NT2/D1 (cell line): Measurements from ENCODE around the gene DOK6.

Experiments used
- YY1 ChIP-seq: IDR thresholded peaks from 2 replicates; pipeline ENCODE4 v1.6.1; 2011; ENCODE audit not compliant: insufficient read length, insufficient read depth
- ZNF274 ChIP-seq: IDR thresholded peaks from 2 replicates; pipeline ENCODE4 v1.6.1; 2011; ENCODE audit warnings: mild to moderate bottlenecking, low read depth, low read length

DNA sequence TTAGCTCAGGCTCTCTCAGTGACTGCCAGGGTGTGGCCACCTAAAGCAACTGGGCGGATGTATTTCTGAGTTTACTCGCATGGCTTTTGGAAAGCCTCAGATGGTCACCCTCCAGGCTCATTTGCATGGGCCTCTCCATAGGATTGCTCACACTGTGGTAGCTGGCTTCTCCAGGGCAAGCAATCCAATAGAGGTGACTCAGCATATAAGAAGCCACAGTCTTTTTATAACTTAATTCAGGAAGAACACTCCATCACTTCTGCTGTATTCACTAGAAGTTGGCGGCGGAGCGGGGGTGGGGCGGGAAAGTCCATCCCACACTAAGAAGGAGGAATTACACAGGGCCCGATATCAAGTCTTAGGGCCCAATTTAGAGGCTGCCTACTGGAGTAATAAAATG, 3.6 kb upstream of the DOK6 start:
- TF ChIP-seq YY1 (no peak), ZNF274 (no peak)
